ENCODE measurements around the gene USP15. TPM values are rescaled to one million over a fixed set of nuclear protein-coding genes. Genes with fewer than 3 reads are reported as not detected.

The USP15 gene
- total and polyA plus RNA-seq, 2 donors (not counting 3 experiments of a cell fraction or from before 2014, with no cell fraction given), result 20.0 to 61.8 TPM

DNA sequence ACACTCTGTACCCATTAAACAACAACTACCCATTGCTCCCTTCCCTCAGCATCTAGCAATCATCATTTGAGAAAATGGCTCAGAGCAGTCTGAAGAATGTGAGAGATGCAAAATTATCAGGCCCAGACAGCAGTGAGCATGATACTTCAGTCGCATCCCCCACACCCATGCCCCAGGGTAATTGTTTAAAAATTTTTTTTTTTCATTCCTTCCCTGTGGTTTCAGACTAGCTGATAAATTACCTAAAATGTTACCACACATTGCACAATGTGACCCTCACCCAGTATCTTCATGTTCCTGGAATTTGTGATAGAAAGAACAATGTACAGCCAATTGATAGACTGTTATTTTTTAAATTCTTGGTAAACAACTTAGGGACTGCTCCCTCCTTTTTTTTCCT lies 11.3 kb upstream of the USP15 start:
- no TSS peak for BruUV-seq (replicated peaks)
- dilution Hi-C loops (cut with MboI; ENCODE audit: extremely low pct_ligation_motif_present, low sequenced_read_pairs) (no loop called here), intact Hi-C loops (cut with micrococcal nuclease) (no loop called here)
- Histone ChIP-seq H3K9me1 (replicated peaks; ENCODE audit: control insufficient read depth, extremely low read depth, insufficient read depth, low read length) (no peaks in the 10 kb centered on the region), H3K36me3 (ENCODE audit: control insufficient read depth in 2 of 2, extremely low read depth in 1 of 2, insufficient read depth in 2 of 2, low read length in 2 of 2) (no peaks in the 10 kb centered on the region), H3K9me3 (replicated peaks; ENCODE audit: control insufficient read depth, insufficient read depth, low read length) (no peaks in the 10 kb centered on the region), H3K9ac (replicated peaks; ENCODE audit: extremely low read depth, insufficient read depth, low read length) (no peak overlapping the region), H2AFZ (ENCODE audit: low read depth, low read length) (no peak overlapping the region), H3K79me2 (ENCODE audit: control insufficient read depth, insufficient read depth, low read length) (no peaks in the 10 kb centered on the region), H3K4me2 (ENCODE audit: insufficient read depth, low read length) (no peak overlapping the region), H3K27ac (ENCODE audit: insufficient read depth, low read depth, low read length) (no peak overlapping the region), H3K27me3 (ENCODE audit: control insufficient read depth in 2 of 2, insufficient read depth in 2 of 2, low read length in 2 of 2) (no peaks in the 10 kb centered on the region), H3K4me1 (ENCODE audit: control insufficient read depth, extremely low read depth, insufficient read depth, low read length) (no peaks in the 10 kb centered on the region), H4K20me1 (replicated peaks; ENCODE audit: control insufficient read depth, extremely low read depth, insufficient read depth, low read length) (no peaks in the 10 kb centered on the region), H3K4me3 (replicated peaks in 1 of 3; ENCODE audit: insufficient read depth in 1 of 3, low read depth in 1 of 3, low read length in 3 of 3) (no peak overlapping the region)
- no peak for FAIRE-seq
- ChIA-PET CTCF (no interaction called here), POLR2A (no interaction called here)
- no peak for TF ChIP-seq FOS (IDR thresholded peaks at IDR 0.05; ENCODE audit: borderline replicate concordance, insufficient read depth, low read length)
- TF ChIP-seq, protein P1, sequence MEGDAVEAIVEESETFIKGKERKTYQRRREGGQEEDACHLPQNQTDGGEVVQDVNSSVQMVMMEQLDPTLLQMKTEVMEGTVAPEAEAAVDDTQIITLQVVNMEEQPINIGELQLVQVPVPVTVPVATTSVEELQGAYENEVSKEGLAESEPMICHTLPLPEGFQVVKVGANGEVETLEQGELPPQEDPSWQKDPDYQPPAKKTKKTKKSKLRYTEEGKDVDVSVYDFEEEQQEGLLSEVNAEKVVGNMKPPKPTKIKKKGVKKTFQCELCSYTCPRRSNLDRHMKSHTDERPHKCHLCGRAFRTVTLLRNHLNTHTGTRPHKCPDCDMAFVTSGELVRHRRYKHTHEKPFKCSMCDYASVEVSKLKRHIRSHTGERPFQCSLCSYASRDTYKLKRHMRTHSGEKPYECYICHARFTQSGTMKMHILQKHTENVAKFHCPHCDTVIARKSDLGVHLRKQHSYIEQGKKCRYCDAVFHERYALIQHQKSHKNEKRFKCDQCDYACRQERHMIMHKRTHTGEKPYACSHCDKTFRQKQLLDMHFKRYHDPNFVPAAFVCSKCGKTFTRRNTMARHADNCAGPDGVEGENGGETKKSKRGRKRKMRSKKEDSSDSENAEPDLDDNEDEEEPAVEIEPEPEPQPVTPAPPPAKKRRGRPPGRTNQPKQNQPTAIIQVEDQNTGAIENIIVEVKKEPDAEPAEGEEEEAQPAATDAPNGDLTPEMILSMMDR (IDR thresholded peaks at IDR 0.05; ENCODE audit: extremely low read depth in 1 of 2, insufficient read depth in 1 of 2, low read depth in 1 of 2, low read length in 2 of 2), result no peak
- no peak for TF ChIP-seq POLR2AphosphoS5 (IDR thresholded peaks at IDR 0.05; ENCODE audit: insufficient read depth, low read depth, low read length)
- TF ChIP-seq, protein P2, sequence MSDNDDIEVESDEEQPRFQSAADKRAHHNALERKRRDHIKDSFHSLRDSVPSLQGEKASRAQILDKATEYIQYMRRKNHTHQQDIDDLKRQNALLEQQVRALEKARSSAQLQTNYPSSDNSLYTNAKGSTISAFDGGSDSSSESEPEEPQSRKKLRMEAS (IDR thresholded peaks at IDR 0.05; ENCODE audit: insufficient read depth, insufficient read length), result no peak
- TF ChIP-seq GATA2 (IDR thresholded peaks at IDR 0.05; ENCODE audit: insufficient read depth, insufficient read length, low read depth, low read length), result no peak
- TF ChIP-seq EZH2 (IDR thresholded peaks at IDR 0.05; ENCODE audit: borderline replicate concordance, low read depth, low read length, severe bottlenecking), result no peak
- TF ChIP-seq POLR2A (IDR thresholded peaks at IDR 0.05; ENCODE audit: low read depth, low read length), result no peak
- no peak for TF ChIP-seq MYC (IDR thresholded peaks at IDR 0.05; ENCODE audit: low read depth, low read length)
- no peak for TF ChIP-seq JUN (IDR thresholded peaks at IDR 0.05; ENCODE audit: borderline replicate concordance, insufficient read depth, insufficient read length, low read depth)
- no peak for DNase-seq (ENCODE audit: low read depth, low spot score)

Data from endothelial cell of umbilical vein (primary cell).